NOMO-1 (cell line): Measurements from ENCODE around the gene WWP2.

Source experiments
- DNase-seq, 2 experiments: peaks; one replicate each; lab custom pipeline; 2025; ENCODE audit not compliant: unreplicated experiment in 2 of 2; lab: John Stamatoyannopoulos, UW

Gene WWP2

GRCh38 chr16:69830146-69830533, 68.0 kb downstream of the WWP2 start:
- DNase-seq: no peak

DNA sequence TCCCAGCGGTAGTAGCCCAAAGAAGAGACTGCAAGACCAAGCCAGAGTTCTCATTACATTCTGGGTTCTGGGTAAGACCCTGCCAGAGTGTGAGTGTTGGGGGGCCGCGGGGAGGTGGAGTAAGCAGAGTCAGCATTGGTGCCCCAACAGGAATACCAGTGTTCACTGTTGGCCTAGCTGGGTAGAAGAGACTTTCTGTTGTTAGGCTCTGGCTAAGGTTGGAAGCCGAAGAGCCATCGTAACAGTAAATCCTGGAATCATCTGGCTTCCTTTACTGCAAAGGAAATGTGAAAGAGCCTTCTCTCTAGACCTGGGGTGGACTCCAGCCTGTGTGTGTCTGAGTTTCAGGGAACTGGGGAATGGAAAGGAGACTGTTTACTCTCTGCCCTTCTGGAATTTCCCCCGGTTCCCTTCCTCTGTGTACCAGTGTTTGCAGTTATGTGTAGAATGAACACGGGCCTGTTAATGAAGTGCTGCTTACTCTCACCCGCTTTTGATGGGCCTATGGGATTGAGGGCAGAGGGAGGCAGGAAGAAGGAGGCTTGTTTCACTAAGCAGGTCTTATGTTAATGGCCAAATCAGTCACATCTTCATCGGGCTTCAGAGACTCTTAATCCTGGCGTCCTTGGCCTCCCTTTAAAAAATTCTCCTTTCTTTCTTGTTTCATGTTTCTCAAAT, 68.5 kb downstream of the WWP2 start:
- DNase-seq: no peak

DNA sequence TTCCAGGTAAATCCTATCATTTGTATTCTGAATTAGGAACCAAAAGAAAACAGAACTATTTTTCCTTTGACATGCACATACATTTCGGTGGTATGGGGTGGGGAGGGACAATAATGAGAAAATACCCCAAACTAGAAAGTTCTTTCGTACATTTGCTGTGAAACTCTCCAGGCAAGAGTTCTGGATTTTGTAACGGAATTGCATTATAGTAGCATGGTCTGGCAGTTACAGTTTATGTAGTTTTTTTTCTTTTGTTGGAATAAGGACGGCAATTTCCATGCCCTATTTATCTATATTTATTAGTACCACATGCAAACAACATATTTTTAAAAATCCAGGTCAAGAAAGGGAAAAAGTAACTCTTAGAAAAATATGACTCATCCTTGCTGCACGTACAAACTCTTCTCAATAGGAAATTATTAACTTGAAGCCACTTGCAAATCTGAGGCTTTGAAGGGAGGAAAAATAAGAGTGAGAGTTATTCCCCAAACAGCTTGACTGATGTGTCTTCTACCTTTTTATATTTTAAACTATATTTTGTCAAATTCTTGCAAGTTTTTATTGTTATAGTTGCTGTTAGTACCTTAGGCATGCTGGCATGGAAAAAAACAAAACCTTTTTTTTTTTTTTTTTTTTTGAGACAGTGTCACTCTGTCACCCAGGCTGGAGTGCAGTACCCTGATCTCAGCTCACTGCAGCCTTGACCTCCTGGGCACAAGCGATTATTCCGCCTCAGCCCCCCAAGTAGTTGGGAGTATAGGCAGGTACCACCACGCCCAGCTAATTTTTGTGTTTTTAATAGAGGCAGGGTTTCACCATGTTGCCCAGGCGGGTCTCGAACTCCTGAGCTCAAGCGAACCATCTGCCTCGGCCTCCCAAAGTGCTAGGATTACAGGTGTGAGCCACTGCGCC, 69.3 kb downstream of the WWP2 start:
- DNase-seq: no peak

DNA sequence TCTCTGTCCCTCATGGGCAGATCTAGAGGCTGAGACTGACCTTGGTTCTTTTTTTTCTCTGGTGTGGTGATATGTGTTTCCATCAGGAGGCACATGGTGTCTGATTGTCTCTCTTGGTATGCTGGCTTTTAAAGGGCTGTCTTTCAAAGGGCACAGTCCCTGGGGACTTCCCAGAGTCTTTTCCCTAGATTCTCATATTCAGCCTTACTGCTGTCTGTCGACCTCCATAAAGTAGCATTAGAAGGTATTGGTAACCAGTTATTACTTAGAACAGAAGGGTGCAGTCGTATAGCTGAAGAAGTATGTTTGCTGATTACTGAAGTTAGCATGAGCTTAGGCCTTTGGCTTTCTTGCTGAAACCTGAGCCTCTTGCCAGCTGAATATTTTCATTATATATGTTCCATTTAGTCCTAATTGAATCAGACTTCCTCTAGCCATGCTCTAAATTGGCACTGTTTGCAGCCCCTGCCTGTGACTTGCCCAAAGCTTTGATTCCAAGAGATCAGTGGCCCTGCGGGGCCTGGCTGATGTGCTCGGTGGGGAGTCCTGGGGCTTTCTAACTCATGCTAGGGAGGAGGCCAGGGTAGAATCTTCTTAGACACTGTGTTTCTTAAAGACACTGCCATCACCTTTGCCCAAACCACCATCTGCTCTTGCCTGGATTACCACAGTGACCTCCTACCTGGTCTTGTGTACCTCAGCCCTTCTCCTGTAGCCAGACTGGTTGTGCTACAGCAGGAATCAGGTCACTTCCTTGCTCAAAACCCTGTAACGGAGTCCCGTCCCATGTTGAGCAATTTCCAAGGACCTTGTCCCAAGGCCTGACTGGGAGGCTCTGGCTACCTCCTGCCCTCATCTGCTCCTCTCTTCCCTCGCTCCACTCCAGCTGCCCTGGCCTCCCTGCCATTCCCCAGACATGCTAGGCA, 71.5 kb downstream of the WWP2 start:
- DNase-seq: no peak

- DNase-seq: no peak
These were observed 72.8 kb downstream of the WWP2 start for GRCh38 chr16:69834807-69835466.

- DNase-seq: no peak
These were observed 74.1 kb downstream of the WWP2 start for GRCh38 chr16:69836257-69836656.

DNA sequence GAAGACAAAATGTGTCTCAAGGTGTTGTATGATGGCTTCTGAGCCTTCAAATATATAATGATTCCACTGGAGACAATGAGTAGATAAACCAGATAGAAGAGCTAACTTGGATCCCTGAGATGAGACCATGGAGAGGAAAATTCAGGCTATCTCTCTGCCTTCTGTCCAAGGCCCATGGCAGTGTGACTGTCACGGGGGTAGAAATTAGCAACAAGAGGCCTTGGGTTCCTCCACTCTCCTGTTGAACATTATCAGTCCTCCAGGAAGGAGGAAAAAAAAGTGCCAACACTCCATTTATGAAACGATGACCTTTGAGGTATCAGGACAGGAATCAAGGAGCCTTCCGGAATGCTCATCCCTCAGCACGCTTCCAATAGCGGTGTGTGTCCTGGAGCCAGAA, 75.2 kb downstream of the WWP2 start:
- DNase-seq: no peak

GRCh38 chr16:69838489-69838888, 76.4 kb downstream of the WWP2 start:
- DNase-seq: no peak

- no peak for DNase-seq
These were observed 77.1 kb downstream of the WWP2 start for GRCh38 chr16:69839240-69839688.

- DNase-seq: no peak
These were observed 77.8 kb downstream of the WWP2 start for GRCh38 chr16:69839798-69840409.

DNA sequence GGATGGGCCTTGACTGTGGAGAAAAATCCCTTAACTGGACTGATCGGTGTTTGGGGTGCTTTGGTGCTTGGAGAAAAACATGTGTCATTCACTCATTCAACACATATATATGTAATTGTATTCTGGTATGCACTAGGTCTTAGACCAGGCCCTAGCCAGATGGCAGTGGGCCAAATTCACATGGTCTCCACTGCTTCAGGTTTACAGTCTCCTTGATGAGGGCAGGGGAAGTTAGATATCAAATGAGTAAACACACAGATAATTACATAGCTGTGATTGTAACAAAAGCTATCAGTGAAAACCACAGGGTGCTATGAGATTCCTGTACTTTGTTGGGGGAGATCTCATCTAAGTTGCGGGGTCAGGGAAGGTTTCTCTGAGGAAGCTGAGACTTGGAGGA, 78.8 kb downstream of the WWP2 start:
- DNase-seq: no peak

GRCh38 chr16:69844441-69844840, 82.3 kb downstream of the WWP2 start:
- no peak for DNase-seq

GRCh38 chr16:69845181-69845580, 83.0 kb downstream of the WWP2 start:
- DNase-seq: no peak

DNA sequence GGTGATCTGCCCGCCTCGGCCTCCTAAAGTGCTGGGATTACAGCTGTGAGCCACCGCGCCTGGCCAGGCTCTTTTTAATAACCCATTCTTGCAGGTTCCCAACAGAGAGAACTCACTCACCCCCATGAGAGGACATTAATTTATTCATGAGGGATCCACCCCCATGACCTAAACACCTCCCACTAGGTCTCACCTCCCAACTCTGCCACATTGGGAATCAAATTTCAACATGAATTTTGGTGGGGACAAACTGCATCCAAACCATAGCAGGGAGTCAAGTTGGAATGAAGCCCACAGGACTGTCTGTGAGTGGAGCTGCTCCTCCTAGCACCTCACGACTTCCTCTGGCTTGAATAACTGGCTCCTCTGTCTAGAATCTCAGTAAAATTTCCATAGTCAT, 85.5 kb downstream of the WWP2 start:
- no peak for DNase-seq

DNA sequence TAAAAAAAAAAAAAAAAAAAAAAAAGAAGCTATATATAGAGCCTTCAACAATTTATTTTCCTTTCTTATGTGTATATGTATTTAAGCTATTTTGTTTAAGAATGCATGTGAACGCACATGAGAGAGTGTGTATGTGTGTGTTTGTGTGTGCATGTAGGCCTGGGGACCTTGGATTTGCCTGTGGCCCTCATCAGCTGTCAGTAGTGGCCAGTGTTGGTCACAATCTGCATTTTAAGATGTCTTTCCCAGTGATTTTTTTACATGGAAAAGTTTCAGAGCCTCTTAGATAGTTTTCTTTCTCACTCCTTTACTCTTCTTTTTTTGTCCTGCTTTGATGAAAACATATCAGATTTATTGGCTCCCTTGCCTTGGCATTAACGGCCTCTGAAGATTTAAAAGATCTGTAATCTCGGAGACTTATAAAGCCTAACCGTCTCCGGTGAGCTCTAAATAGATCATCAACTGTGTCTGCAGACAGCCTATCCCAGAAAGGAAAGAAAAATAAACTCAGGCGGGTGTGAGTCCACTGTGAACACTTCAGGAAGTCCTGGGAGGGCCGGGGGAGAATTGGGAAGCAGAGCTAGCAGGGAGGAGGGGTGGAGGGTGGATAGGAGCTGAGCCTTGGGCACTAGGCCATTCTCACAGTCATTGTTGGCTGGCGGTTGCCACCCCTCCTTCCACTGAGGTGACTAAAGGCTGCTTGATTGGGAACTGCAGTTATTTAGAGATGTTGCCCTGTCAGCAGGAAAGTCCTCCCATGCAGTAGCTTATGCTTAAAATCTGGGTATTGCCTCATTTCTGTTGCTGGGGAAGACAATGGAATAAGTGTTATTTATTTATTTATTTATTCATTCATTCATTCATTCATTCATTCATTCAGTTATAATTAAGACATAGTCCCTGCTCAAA, 86.8 kb downstream of the WWP2 start:
- no peak for DNase-seq

GRCh38 chr16:69851491-69852240, 89.5 kb downstream of the WWP2 start:
- no peak for DNase-seq

GRCh38 chr16:69852815-69853214, 90.7 kb downstream of the WWP2 start:
- no peak for DNase-seq

GRCh38 chr16:69853481-69853880, 91.3 kb downstream of the WWP2 start:
- DNase-seq: no peak
